ENCODE measurements around the gene COPZ1.

The COPZ1 gene

DNA sequence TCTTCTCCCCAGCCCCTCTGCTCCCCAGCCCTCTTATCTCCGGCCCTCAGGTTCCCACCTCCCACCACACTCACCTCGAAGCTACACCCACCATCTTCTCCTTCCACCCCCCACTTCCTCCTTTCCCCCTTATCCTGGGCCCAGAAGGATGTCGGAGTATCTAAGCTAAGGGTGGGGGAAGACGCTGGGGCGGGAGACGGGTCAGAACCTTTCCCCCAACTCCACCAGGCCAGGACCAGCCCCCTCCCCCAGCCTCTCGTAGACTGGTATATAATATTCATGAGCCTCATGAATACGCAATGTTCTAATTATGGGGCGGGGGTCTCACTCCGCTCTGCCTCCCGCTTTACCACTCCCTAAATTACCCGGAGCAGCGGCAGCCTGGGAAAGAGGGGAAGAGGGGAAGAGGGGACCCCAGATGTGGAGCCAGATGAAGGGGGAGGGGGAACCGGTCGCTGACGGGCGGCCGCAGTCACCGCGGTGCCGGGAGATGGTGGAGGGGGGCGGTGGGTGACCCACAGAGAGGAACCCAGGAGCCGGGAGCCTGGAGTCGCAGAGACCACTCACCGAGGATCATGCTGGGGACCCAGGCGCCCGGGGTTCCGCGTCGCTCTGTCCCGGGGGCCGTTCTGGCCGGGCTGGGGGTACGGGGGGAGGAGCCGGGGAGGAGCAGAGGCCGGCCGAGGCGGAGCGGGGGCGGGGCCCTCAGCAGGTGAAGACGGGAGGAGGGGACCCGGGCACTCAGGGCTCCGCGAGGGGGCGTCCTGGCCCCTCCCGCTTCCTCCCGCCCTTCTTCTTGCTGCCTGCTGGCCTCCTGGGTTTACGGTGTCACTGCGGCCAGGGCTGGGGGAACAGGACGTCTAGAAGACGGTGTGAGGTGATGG, 66.0 kb downstream of the COPZ1 start:
- in situ Hi-C loops (cut with MboI; ENCODE audit: low sequenced_read_pairs) = no loop called here

DNA sequence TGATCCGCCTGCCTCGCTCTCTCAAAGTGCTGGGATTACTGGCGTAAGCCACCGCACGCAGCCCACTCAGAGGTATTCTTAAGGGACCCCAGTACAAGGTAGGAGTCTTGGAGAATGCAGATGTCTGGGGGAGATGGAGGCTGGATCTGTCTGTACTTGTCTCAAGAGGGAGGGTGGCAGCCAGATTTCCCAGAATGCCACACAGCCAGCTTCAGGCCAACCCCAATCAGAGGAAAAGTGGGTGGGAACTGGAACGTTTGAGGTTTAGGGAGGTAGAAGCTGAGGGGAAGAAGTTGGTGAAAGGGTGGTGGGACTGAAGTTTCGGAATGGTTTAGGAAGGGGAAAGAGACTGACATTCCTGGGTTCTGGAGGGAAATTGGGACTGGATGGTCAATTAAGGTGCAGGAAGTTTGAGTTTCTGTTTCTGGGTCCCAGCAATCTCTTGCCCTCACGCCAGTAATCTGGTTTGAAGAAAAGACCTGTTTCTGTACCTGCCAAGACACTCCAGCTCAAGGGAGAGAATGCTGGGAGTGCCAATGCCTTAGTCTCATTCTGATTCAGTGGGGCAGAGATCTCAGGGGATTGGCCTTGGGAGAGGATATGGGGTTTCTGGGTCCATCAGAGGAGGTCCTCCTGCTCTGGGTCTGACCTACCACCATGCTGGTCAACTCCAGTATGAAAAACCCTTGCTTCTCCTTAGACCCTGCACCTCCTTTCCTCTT, 67.7 kb downstream of the COPZ1 start:
- in situ Hi-C loops (cut with MboI; ENCODE audit: low sequenced_read_pairs) = no loop called here

DNA sequence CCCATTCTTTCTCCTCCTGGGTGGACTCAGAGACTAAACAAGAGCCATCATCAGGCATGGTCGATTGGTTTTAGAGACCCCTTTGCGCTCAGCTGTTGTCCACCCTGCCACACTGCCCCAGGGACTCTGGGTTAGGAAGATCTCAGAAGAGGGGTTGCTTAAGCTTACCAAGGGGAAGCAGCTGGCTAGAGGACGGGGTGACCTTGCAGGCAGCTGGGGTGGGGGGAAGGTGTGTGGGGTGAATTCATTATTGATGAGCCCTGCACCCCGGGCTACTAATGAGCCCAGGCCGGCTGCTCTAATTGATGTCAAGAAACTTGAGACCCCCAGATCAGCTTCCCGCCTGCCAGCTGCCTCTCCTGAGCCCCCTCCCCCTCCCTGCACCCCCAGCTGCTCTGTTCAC, 68.3 kb downstream of the COPZ1 start:
- in situ Hi-C loops (cut with MboI; ENCODE audit: low sequenced_read_pairs) = no loop called here

DNA sequence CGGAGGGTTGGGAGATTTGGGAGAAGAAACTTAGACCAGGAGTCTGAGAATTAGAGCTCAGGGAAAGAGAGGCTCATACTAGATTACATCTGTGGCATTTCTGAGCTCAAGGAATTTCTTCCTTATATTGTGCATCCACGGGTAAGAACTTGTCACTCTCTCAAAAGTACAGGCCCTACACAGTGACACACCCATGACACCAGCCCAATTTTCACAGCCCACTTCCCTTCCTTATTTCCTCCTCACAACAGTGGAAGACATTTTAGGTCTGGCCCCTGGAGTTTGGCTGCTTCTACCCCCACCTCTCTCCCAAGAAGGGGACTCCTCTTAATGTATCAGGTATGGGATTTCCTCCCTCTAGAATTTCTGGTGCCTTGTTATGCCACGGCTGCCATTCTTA, 68.8 kb downstream of the COPZ1 start:
- in situ Hi-C loops (cut with MboI; ENCODE audit: low sequenced_read_pairs) = no loop called here

DNA sequence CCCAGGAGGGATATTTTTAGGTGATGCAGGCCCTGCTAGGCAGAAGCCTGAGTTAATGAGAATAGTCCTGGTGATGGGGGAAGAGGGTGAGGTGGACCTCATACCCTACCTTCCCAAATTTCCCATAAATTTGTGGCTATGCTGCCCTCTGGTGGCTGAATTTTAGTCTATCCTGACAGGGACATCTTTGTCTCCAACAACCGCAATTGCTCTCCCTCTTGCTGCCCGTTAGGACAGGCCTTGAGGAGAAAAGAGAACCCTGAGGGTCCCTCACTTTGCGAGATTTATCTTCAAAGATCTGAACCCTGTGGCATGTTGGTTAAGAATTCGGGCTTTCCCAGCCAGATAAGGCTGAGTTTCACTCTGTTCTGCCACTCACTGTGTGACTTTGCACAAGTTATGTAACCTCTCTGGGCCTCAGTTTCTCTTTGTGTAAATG, 69.4 kb downstream of the COPZ1 start:
- in situ Hi-C loops (cut with MboI; ENCODE audit: low sequenced_read_pairs) = no loop called here

DNA sequence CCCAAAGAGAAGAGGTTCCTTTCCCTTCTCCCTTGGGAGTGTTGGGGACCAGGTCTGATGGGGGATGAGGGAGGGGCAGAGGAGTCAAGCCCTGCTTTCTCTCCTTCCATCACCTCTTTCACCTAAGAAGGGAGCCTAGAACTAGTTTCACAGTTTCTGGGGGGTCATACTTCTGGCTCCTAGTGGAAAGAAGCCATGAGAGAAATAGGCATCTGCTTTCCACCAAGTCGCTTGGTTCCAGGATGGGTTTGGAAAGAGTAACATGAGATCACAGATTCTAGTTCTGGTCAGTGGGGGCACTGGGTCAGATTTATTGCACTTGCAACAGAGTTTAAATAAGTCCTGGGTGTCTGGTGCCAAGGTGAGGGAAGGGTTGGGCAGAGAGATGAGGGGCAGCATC, 70.1 kb downstream of the COPZ1 start:
- in situ Hi-C loops (cut with MboI; ENCODE audit: low sequenced_read_pairs) = loop anchor here (5.0 kb wide), 1 partner anchor 47 kb away; no protein-coding TSS in a partner anchor

DNA sequence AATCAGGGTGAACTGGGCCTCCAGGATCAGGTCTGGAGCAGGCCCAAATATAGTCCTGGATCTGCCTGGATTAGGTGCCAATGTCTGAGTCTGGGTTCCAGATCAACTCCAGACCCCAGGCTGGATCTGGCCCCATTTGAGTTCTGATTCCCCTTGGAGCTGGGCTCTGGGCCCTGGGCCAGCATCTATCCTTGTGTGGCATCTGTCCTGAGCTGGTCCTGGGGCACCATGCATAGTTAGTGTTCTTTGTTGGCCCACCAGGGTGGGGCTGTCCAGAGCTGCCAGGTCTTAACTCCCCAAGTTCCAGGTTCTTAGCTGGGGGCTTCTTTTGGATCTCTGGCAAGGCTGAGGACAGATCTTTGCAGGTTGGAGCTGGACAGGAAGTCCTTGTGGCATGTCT, 70.6 kb downstream of the COPZ1 start:
- in situ Hi-C loops (cut with MboI; ENCODE audit: low sequenced_read_pairs) = loop anchor here (5.0 kb wide), 1 partner anchor 47 kb away; no protein-coding TSS in a partner anchor

DNA sequence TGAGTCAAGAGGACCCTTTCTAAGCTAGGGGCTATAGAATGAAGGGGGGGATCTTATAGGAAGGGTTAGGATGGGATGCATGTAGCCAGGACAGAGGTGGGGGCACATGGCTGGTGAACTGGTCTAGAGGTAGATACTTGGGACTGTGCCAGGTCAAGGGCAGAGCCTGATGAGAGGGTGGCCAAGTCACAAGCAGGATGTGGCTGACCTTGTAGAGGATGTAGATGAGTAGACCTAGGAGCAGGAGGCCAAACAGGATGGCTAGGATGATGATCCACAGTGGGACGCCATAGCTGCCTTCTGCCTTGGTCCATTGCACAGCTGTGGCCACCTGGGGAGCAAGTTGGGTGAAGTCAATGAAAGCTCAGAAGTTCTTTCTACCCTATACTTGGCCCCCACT, 72.2 kb downstream of the COPZ1 start:
- in situ Hi-C loops (cut with MboI; ENCODE audit: low sequenced_read_pairs) = loop anchor here (5.0 kb wide), 1 partner anchor 45 kb away; no protein-coding TSS in a partner anchor

DNA sequence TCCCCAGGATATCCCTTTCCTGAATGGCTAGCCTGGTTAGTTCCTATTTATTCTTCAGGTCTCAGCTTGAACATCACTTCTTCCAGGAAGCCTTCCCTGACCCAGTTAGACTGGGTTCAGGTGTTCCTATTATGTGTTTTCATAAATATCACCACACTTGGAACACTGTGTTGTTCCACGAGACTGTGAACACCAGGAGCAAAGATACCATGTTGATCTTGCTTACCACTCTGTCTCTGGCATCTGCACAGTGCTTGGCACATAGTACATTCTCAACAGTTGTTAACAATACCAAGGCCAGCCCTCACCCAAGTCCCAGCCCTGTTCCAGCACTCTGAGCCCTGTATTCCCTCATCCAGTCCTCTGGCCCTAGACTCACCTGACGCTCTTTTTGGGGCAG, 73.3 kb downstream of the COPZ1 start:
- in situ Hi-C loops (cut with MboI; ENCODE audit: low sequenced_read_pairs) = loop anchor here (5.0 kb wide), 1 partner anchor 44 kb away; no protein-coding TSS in a partner anchor

DNA sequence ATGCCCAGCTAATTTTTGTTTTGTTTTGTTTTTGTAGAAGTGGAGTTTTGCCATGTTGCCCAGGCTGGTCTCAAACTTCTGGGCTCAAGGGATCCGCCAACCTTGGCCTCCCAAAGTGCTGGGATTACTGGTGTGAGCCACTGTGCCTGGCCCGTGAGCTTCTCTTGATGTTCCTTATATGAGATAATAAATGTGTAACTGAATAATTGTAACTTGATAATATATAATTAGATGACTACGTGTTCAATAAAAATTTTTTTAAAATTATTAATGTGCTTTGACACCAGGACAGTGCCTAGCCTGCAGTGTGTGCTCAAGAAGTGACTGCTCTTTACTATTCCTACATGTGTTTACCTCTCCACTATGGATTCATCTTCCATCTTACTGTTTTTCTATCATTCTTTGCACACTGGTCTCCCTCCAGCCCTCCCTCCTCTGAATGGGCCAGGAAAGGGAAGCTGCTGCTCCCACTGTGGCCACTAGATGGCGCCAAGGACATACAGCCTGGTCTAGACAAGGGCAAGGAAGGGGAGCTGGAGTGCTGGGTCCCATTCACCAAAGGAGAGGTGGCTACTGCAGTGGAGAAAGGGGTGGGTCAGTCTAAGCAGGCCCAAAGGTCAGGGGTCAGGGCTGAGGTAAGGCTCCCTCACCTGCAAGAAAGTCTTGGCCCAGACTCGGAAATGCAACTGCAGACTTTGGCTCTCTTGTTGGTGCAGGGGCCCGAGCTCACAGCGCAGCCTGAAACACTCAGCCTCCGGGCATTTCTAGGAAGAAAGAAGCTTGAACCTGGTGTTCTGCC, 74.3 kb downstream of the COPZ1 start:
- in situ Hi-C loops (cut with MboI; ENCODE audit: low sequenced_read_pairs) = loop anchor here (5.0 kb wide), 1 partner anchor 43 kb away; no protein-coding TSS in a partner anchor

DNA sequence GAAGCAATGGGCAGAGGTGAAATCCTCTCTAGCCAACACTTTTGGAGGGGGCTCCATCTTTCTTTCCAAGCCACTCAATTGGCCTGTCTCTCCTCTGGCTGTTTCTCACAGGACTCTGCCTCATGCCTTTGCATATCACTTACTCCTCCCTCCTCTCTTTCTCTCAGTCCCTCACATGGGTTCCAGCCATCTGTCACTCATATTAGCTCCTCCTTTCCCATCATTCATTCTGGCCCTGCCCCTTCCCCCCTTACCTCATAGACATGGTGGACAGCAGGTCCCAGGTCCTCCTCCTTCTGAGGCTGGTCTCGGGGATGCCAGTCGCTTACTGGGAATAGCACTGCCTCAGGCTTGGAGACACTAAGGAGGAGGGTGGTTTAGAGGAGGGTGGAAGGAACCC, 76.2 kb downstream of the COPZ1 start:
- in situ Hi-C loops (cut with MboI; ENCODE audit: low sequenced_read_pairs) = no loop called here

Data from HL-60/S4 (cell line).